Right renal cortex interstitium (tissue), 3 donors: Measurements from ENCODE around the gene TNFAIP1. TPM values are rescaled to one million over a fixed set of nuclear protein-coding genes. Genes with fewer than 3 reads are reported as not detected.

Experiments used
- DNase-seq, 3 donors: peaks; one replicate each; pipeline ENCODE4 v3.0.0-alpha.2; 2013; ENCODE audit warnings: low read depth in 3 of 3, low spot score in 2 of 3
- polyA plus RNA-seq, 3 donors: library from polyadenylated mRNA; unstranded; fragments of 120-200 nt; gene quantifications; one replicate each; pipeline ENCODE4 v1.2.1, GENCODE V29; 2013; ENCODE audit not compliant: insufficient read length in 3 of 3

TNFAIP1 gene
- polyA plus RNA-seq, 3 donors, result 42.6 to 44.0 (median 43.1) TPM

GRCh38 chr17:28394337-28395116 lies 59.0 kb downstream of the TNFAIP1 start:
- no peak for DNase-seq

GRCh38 chr17:28395426-28395825 lies 59.9 kb downstream of the TNFAIP1 start:
- DNase-seq, result no peak

- DNase-seq, result no peak
Observed at GRCh38 chr17:28395968-28396367, 60.4 kb downstream of the TNFAIP1 start.

Other genes starting within 250 kb of the TNFAIP1 start
- 10 to 100 TPM; 52.5 to 56.9 (median 56.3) TPM for gene TMEM97, start 16.6 kb upstream of the TNFAIP1 start, polyA plus RNA-seq
- 10 to 100 TPM; 53.7 to 59.0 (median 56.8) TPM for gene IFT20, start 289 bp upstream of the TNFAIP1 start, polyA plus RNA-seq
- gene POLDIP2, start 21.8 kb downstream of the TNFAIP1 start, polyA plus RNA-seq, result 10 to 100 TPM; 89.1 to 95.7 (median 91.8) TPM
- gene SEBOX, start 29.4 kb downstream of the TNFAIP1 start, polyA plus RNA-seq, result not detected
- gene VTN, start 34.5 kb downstream of the TNFAIP1 start, polyA plus RNA-seq, result 10 to 100 TPM in 2 of 3 donors, 1 to 10 TPM in 1; 8.5 to 22.3 (median 11.7) TPM
- gene SARM1, start 35.9 kb downstream of the TNFAIP1 start, polyA plus RNA-seq, result 10 to 100 TPM; 11.4 to 14.8 (median 12.2) TPM
- gene SLC46A1, start 70.5 kb downstream of the TNFAIP1 start, polyA plus RNA-seq, result 10 to 100 TPM; 13.9 to 15.4 (median 14.5) TPM
- gene SLC13A2, start 137.9 kb downstream of the TNFAIP1 start, polyA plus RNA-seq, result 10 to 100 TPM in 2 of 3 donors, 1 to 10 TPM in 1; 7.4 to 21.4 (median 15.6) TPM
- under 1 TPM; 0.31 to 0.65 (median 0.41) TPM for gene FOXN1, start 170.6 kb downstream of the TNFAIP1 start, polyA plus RNA-seq
- gene UNC119, start 216.9 kb downstream of the TNFAIP1 start, polyA plus RNA-seq, result 10 to 100 TPM; 51.9 to 61.9 (median 57.3) TPM
- 100 to 1,000 TPM in 1 of 3 donors, 10 to 100 TPM in 2; 89.6 to 109 (median 96.6) TPM for gene PIGS, start 235.8 kb downstream of the TNFAIP1 start, polyA plus RNA-seq
- gene ALDOC, start 241.1 kb downstream of the TNFAIP1 start, polyA plus RNA-seq, result 10 to 100 TPM; 23.4 to 26.9 (median 25.3) TPM